H1 (cell line): ENCODE data around the gene BLTP3B. TPM values are rescaled to one million over a fixed set of nuclear protein-coding genes. Genes with fewer than 3 reads are reported as not detected.

ENCODE experiments used
- JUN ChIP-seq: IDR thresholded peaks from 2 replicates; pipeline ENCODE4 v1.6.1; 2011; ENCODE audit warnings: low read depth, mild to moderate bottlenecking, improper control_type of control experiment, low read length
- KDM4A ChIP-seq: IDR thresholded peaks from one replicate; pipeline ENCODE4 v1.7.1; 2012; ENCODE audit warnings: low read depth, mild to moderate bottlenecking, moderate library complexity, low read length, inconsistent platforms; ENCODE audit not compliant: severe bottlenecking
- MAFK ChIP-seq: IDR thresholded peaks from 2 replicates; pipeline ENCODE4 v1.6.1; 2012; ENCODE audit warnings: low read depth, mild to moderate bottlenecking, improper control_type of control experiment, low read length
- RAD21 ChIP-seq, 2 experiments: IDR thresholded peaks in 1 of 2; conservative IDR thresholded peaks in 1 of 2; 2 replicates each; pipeline ENCODE4 v1.6.1; 2011; ENCODE audit warnings: low read depth in 2 of 2, low read length in 2 of 2, improper control_type of control experiment in 1 of 2, inconsistent platforms in 1 of 2, mild to moderate bottlenecking in 1 of 2, moderate library complexity in 1 of 2
- RFX5 ChIP-seq: IDR thresholded peaks from 2 replicates; pipeline ENCODE4 v1.6.1; 2011; ENCODE audit warnings: low read depth, low read length, improper control_type of control experiment, borderline replicate concordance
- TBP ChIP-seq: IDR thresholded peaks from 2 replicates; pipeline ENCODE4 v1.6.1; 2011; ENCODE audit warnings: low read depth, low read length, improper control_type of control experiment
- polyA plus RNA-seq, 7 experiments: library from polyadenylated mRNA; depleted of rRNA in 3 of 7; stranded (reverse) in 5 of 7; unstranded in 2 of 7; fragments of >200 nt in 5 of 7; fragments of 200-250 nt in 2 of 7; gene quantifications; 1 replicate in 5 of 7; 2 replicates in 1 of 7; 4 replicates in 1 of 7; pipeline versions ENCODE4 v1.2.1 to v1.2.3, GENCODE V29; 2011 to 2013; ENCODE audit warnings: missing spikeins in 2 of 7, mixed read lengths in 2 of 7
- total RNA-seq: library from RNA; stranded (reverse); fragmentation: NEBNext Ultra II Directional; extraction: Animal tissue kit (Norgen Biotek cat#: 25700); gene quantifications from 2 replicates; pipeline ENCODE4 v1.2.1, GENCODE V29; 2021
- TF ChIP-seq, protein P1 (sequence below): fragments of 300-600 bp; sonication (generic); IDR thresholded peaks from 2 replicates; pipeline ENCODE4 v1.7.1; 2012; ENCODE audit warnings: low read length, moderate library complexity, mild to moderate bottlenecking, inconsistent platforms; ENCODE audit not compliant: insufficient replicate concordance
- TF ChIP-seq, protein P2 (sequence below): IDR thresholded peaks from 2 replicates; pipeline ENCODE4 v1.6.1; 2012; ENCODE audit warnings: inconsistent platforms
- TF ChIP-seq, protein P3 (sequence below): IDR thresholded peaks from 2 replicates; pipeline ENCODE4 v1.6.1; 2011; ENCODE audit warnings: low read depth, mild to moderate bottlenecking, low read length; ENCODE audit not compliant: insufficient read depth

The BLTP3B gene
- total and polyA plus RNA-seq, 2 of the 8 experiments (the other 6 are each of a cell fraction or from before 2014, with no cell fraction given), result 7.0 to 28.6 TPM

DNA sequence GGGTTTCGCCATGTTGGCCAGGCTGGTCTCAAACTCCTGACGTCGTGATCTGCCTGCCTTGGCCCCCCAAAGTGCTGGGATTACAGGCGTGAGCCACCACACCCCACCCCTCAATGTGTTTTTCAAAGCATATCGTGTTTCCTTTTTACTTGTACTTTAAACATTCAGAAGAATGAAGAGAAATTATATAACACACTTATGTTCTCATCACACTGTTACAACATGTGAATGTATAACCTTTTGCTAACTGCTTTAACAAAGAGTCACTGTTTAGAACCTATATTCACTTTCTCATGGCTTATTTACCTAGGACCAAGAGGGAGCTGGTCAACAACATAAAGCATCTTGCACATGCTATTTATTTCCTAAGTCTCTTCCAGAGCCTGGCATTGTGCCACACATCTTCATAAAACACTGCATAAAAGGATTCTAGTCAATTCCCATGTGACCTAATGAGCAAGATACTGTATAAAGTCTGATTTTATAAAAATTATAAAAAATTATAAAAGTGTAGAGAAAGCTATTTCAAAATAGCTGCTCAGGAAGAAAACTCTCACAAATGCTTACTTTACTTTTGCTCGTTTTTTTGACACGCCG, 42.0 kb upstream of the BLTP3B start (continued):
- TF ChIP-seq, protein P1, sequence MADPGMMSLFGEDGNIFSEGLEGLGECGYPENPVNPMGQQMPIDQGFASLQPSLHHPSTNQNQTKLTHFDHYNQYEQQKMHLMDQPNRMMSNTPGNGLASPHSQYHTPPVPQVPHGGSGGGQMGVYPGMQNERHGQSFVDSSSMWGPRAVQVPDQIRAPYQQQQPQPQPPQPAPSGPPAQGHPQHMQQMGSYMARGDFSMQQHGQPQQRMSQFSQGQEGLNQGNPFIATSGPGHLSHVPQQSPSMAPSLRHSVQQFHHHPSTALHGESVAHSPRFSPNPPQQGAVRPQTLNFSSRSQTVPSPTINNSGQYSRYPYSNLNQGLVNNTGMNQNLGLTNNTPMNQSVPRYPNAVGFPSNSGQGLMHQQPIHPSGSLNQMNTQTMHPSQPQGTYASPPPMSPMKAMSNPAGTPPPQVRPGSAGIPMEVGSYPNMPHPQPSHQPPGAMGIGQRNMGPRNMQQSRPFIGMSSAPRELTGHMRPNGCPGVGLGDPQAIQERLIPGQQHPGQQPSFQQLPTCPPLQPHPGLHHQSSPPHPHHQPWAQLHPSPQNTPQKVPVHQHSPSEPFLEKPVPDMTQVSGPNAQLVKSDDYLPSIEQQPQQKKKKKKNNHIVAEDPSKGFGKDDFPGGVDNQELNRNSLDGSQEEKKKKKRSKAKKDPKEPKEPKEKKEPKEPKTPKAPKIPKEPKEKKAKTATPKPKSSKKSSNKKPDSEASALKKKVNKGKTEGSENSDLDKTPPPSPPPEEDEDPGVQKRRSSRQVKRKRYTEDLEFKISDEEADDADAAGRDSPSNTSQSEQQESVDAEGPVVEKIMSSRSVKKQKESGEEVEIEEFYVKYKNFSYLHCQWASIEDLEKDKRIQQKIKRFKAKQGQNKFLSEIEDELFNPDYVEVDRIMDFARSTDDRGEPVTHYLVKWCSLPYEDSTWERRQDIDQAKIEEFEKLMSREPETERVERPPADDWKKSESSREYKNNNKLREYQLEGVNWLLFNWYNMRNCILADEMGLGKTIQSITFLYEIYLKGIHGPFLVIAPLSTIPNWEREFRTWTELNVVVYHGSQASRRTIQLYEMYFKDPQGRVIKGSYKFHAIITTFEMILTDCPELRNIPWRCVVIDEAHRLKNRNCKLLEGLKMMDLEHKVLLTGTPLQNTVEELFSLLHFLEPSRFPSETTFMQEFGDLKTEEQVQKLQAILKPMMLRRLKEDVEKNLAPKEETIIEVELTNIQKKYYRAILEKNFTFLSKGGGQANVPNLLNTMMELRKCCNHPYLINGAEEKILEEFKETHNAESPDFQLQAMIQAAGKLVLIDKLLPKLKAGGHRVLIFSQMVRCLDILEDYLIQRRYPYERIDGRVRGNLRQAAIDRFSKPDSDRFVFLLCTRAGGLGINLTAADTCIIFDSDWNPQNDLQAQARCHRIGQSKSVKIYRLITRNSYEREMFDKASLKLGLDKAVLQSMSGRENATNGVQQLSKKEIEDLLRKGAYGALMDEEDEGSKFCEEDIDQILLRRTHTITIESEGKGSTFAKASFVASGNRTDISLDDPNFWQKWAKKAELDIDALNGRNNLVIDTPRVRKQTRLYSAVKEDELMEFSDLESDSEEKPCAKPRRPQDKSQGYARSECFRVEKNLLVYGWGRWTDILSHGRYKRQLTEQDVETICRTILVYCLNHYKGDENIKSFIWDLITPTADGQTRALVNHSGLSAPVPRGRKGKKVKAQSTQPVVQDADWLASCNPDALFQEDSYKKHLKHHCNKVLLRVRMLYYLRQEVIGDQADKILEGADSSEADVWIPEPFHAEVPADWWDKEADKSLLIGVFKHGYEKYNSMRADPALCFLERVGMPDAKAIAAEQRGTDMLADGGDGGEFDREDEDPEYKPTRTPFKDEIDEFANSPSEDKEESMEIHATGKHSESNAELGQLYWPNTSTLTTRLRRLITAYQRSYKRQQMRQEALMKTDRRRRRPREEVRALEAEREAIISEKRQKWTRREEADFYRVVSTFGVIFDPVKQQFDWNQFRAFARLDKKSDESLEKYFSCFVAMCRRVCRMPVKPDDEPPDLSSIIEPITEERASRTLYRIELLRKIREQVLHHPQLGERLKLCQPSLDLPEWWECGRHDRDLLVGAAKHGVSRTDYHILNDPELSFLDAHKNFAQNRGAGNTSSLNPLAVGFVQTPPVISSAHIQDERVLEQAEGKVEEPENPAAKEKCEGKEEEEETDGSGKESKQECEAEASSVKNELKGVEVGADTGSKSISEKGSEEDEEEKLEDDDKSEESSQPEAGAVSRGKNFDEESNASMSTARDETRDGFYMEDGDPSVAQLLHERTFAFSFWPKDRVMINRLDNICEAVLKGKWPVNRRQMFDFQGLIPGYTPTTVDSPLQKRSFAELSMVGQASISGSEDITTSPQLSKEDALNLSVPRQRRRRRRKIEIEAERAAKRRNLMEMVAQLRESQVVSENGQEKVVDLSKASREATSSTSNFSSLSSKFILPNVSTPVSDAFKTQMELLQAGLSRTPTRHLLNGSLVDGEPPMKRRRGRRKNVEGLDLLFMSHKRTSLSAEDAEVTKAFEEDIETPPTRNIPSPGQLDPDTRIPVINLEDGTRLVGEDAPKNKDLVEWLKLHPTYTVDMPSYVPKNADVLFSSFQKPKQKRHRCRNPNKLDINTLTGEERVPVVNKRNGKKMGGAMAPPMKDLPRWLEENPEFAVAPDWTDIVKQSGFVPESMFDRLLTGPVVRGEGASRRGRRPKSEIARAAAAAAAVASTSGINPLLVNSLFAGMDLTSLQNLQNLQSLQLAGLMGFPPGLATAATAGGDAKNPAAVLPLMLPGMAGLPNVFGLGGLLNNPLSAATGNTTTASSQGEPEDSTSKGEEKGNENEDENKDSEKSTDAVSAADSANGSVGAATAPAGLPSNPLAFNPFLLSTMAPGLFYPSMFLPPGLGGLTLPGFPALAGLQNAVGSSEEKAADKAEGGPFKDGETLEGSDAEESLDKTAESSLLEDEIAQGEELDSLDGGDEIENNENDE, result no peak
- no peak for TF ChIP-seq JUN
- TF ChIP-seq MAFK, result no peak
- TF ChIP-seq RAD21 (IDR thresholded peaks at IDR 0.05 in 1 of 2, conservative IDR thresholded peaks at IDR 0.05 in 1 of 2; ENCODE audit: low read depth in 2 of 2, low read length in 2 of 2), result no peak
- TF ChIP-seq, protein P2, sequence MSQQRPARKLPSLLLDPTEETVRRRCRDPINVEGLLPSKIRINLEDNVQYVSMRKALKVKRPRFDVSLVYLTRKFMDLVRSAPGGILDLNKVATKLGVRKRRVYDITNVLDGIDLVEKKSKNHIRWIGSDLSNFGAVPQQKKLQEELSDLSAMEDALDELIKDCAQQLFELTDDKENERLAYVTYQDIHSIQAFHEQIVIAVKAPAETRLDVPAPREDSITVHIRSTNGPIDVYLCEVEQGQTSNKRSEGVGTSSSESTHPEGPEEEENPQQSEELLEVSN, result no peak
- TF ChIP-seq RFX5, result no peak
- no peak for TF ChIP-seq TBP
- TF ChIP-seq KDM4A, result no peak
- TF ChIP-seq, protein P3, sequence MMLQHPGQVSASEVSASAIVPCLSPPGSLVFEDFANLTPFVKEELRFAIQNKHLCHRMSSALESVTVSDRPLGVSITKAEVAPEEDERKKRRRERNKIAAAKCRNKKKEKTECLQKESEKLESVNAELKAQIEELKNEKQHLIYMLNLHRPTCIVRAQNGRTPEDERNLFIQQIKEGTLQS, result no peak
